Endothelial cell of umbilical vein (primary cell): Measurements from ENCODE around the gene CCNC. TPM values are rescaled to one million over a fixed set of nuclear protein-coding genes. Genes with fewer than 3 reads are reported as not detected.

Experiments used
- BruUV-seq: library from RNA; stranded (reverse); fragments of 400-500 nt; replicated peaks from 2 replicates; lab custom pipeline; 2021; lab: Mats Ljungman, UMichigan
- CTCF ChIA-PET: fragments of 300-600, 350-600 bp; sonication (Branson Sonifier 250); formaldehyde crosslinking; loops from one replicate; lab custom pipeline; 2021; ENCODE audit warnings: antibody characterized with exemption, inconsistent platforms; lab: Charles Lee
- POLR2A ChIA-PET: fragments of 300-600, 350-600 bp; sonication (Branson Sonifier 250); formaldehyde crosslinking; loops from one replicate; lab custom pipeline; 2021; ENCODE audit warnings: antibody characterized with exemption, inconsistent platforms; lab: Charles Lee
- DNase-seq: peaks from one replicate; pipeline ENCODE4 v3.0.0-alpha.2; 2011; ENCODE audit warnings: low read depth, low spot score
- FAIRE-seq: peaks from 2 replicates; lab custom pipeline; 2011; peaks lifted over from hg19 to GRCh38; lab: Jason Lieb, UNC
- H2AFZ ChIP-seq: 2 replicates; pipeline ENCODE4 v1.6.0; 2012; ENCODE audit warnings: low read depth, low read length, control low read depth, inconsistent platforms
- H3K27ac ChIP-seq: 2 replicates; pipeline ENCODE4 v1.5.1; 2011; ENCODE audit warnings: low read depth, mild to moderate bottlenecking, control low read depth, low read length, moderate library complexity; ENCODE audit not compliant: insufficient read depth
- H3K27me3 ChIP-seq, 2 experiments: 2 replicates each; pipeline versions ENCODE4 v1.6.0 to v1.6.1; 2011; ENCODE audit warnings: low read length in 2 of 2, mixed read lengths in 1 of 2; ENCODE audit not compliant: control insufficient read depth in 2 of 2, insufficient read depth in 2 of 2
- H3K36me3 ChIP-seq, 2 experiments: 2 replicates in 1 of 2; 3 replicates in 1 of 2; pipeline ENCODE4 v1.5.1; 2011; ENCODE audit warnings: low read length in 2 of 2, mild to moderate bottlenecking in 1 of 2, moderate library complexity in 1 of 2; ENCODE audit not compliant: control insufficient read depth in 2 of 2, insufficient read depth in 2 of 2; ENCODE audit errors: extremely low read depth in 1 of 2
- H3K4me1 ChIP-seq: 3 replicates; pipeline ENCODE4 v1.5.1; 2011; ENCODE audit warnings: mild to moderate bottlenecking, low read length; ENCODE audit not compliant: control insufficient read depth, insufficient read depth; ENCODE audit errors: extremely low read depth
- H3K4me2 ChIP-seq: 2 replicates; pipeline ENCODE4 v1.6.1; 2011; ENCODE audit warnings: low read length, control low read depth, mixed read lengths; ENCODE audit not compliant: insufficient read depth
- H3K4me3 ChIP-seq, 3 experiments: fragments of 200-600 bp in 1 of 3; sonication (generic), shearing (Covaris generic) in 1 of 3; replicated peaks in 1 of 3; 2 replicates each; pipeline ENCODE4 v1.5.1; 2011 to 2016; ENCODE audit warnings: control low read depth in 3 of 3, low read length in 3 of 3, mild to moderate bottlenecking in 2 of 3, inconsistent platforms in 1 of 3, low read depth in 1 of 3, moderate library complexity in 1 of 3; ENCODE audit not compliant: insufficient read depth in 1 of 3
- H3K79me2 ChIP-seq: 2 replicates; pipeline ENCODE4 v1.6.0; 2012; ENCODE audit warnings: low read length, inconsistent platforms; ENCODE audit not compliant: control insufficient read depth, insufficient read depth
- H3K9ac ChIP-seq: replicated peaks from 2 replicates; pipeline ENCODE3; 2011; ENCODE audit warnings: low read length, control low read depth; ENCODE audit not compliant: insufficient read depth; ENCODE audit errors: extremely low read depth
- H3K9me1 ChIP-seq: replicated peaks from 3 replicates; pipeline ENCODE4 v1.6.0; 2011; ENCODE audit warnings: mild to moderate bottlenecking, low read length; ENCODE audit not compliant: control insufficient read depth, insufficient read depth; ENCODE audit errors: extremely low read depth
- H3K9me3 ChIP-seq: replicated peaks from 2 replicates; pipeline ENCODE4 v1.5.1; 2012; ENCODE audit warnings: low read length, inconsistent platforms; ENCODE audit not compliant: control insufficient read depth, insufficient read depth
- H4K20me1 ChIP-seq: replicated peaks from 2 replicates; pipeline ENCODE3; 2011; ENCODE audit warnings: mild to moderate bottlenecking, low read length; ENCODE audit not compliant: control insufficient read depth, insufficient read depth; ENCODE audit errors: extremely low read depth
- EZH2 ChIP-seq: IDR thresholded peaks from 2 replicates; pipeline ENCODE4 v1.6.1; 2012; ENCODE audit warnings: borderline replicate concordance, low read depth, mild to moderate bottlenecking, moderate library complexity, low read length, inconsistent platforms; ENCODE audit not compliant: severe bottlenecking
- FOS ChIP-seq: IDR thresholded peaks from 2 replicates; pipeline ENCODE4 v1.6.1; 2011; ENCODE audit warnings: mild to moderate bottlenecking, low read length, moderate library complexity, borderline replicate concordance; ENCODE audit not compliant: insufficient read depth
- GATA2 ChIP-seq: IDR thresholded peaks from 2 replicates; pipeline ENCODE4 v1.7.0; 2011; ENCODE audit warnings: low read depth, mild to moderate bottlenecking, moderate library complexity, mixed read lengths, low read length; ENCODE audit not compliant: insufficient read length, insufficient read depth
- POLR2AphosphoS5 ChIP-seq: IDR thresholded peaks from 2 replicates; pipeline ENCODE4 v1.6.1; 2012; ENCODE audit warnings: low read depth, mild to moderate bottlenecking, control low read depth, low read length, moderate library complexity; ENCODE audit not compliant: insufficient read depth
- dilution Hi-C: fragments of 300-500 bp; cut with MboI; formaldehyde crosslinking; loops from one replicate; pipeline ENCODE4 v1.15.0; 2019; ENCODE audit warnings: low sequenced_read_pairs; ENCODE audit not compliant: extremely low pct_ligation_motif_present
- intact Hi-C: fragments of 100-400 bp; cut with micrococcal nuclease; formaldehyde crosslinking; loops from one replicate; pipeline ENCODE4 v1.10.0; 2022
- polyA plus RNA-seq, 4 experiments: library from polyadenylated mRNA; depleted of rRNA in 3 of 4; stranded (reverse) in 3 of 4; unstranded in 1 of 4; fragments of >200 nt; gene quantifications; 2 replicates each; pipeline versions ENCODE4 v1.2.1 to v1.2.3, GENCODE V29; 2011 to 2012; ENCODE audit warnings: missing spikeins in 1 of 4
- total RNA-seq: library from RNA; stranded (reverse); gene quantifications from 2 replicates; pipeline ENCODE4 v1.2.3, GENCODE V29; 2021

CCNC gene
- total and polyA plus RNA-seq, 2 donors (not counting 3 experiments of a cell fraction or from before 2014, with no cell fraction given), result 18.2 to 53.5 TPM

DNA sequence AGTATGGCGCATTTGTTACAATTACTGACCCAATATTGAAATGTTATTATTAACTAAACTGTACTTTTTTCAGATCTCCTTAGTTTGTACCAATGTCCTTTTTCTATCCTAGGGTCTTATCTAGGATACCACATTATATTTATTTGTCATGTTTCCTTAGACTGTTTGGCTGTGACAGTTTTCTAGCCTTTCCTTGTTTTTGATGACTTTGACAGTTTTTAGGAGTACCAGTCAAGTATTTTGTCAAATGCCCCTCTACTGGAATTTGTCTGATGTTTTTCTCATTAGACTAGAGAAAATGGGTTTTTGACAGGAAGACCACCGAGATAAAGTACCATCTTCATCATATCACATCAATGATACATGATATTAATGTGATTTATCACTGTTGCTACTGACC lies 14.6 kb downstream of the CCNC start:
- Histone ChIP-seq H3K27me3 (no peaks in the 10 kb centered on the region), H3K36me3 (peaks cover 4 to 14% of the 10 kb centered on the region in 2 experiments), H4K20me1 (no peaks in the 10 kb centered on the region), H3K9me1 (no peaks in the 10 kb centered on the region), H3K9ac (no peak overlapping the region), H3K4me2 (no peak overlapping the region), H3K4me1 (no peaks in the 10 kb centered on the region), H2AFZ (no peak overlapping the region), H3K4me3 (no peak overlapping the region), H3K27ac (no peak overlapping the region), H3K79me2 (no peaks in the 10 kb centered on the region), H3K9me3 (no peaks in the 10 kb centered on the region)
- DNase-seq (no peak), FAIRE-seq (no peak)
- dilution Hi-C loops, result no loop called here
- CTCF ChIA-PET, result no interaction called here
- POLR2A ChIA-PET, result no interaction called here
- intact Hi-C loops, result no loop called here
- no TSS peak for BruUV-seq
- TF ChIP-seq GATA2 (no peak), POLR2AphosphoS5 (no peak)

DNA sequence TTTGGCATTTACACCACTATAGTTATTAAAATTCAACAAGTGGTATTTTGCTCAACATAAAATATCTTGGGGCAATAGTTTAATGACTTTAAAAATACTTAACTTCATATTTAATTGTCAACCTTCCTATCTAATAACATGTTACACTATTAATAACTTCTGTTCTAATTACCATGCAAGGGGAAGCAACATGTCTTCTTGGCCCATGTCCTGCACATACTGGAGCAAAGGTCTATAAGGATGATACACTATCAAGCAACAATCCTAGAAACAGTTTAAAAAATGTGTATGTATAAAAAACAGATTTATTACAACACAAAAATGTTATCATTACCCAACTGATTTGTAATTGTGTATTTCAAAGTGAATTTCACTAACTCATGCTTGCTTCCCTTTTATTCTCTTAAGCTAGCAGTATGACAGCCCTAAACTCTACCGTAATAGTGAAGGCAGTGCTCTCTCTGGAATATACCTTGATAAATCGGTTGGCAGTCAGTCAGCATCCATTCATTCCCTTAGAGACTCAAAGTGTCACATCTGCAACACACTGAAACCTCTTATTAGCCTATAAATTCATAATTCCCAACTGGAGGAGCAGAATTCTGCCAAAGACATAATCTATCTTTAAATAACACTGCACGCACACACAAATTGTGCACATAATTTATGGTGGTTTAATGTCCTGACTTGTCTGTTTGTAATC lies 18.3 kb downstream of the CCNC start:
- no peak overlapping the region for H3K4me2 ChIP-seq
- no peak overlapping the region for H3K4me3 ChIP-seq
- no peaks in the 10 kb centered on the region for H3K79me2 ChIP-seq
- no peak overlapping the region for H3K27ac ChIP-seq
- intact Hi-C loops (no loop called here), dilution Hi-C loops (no loop called here)
- no peaks in the 10 kb centered on the region for H3K9me1 ChIP-seq
- peaks cover 0 to 18% of the 10 kb centered on the region in 2 experiments for H3K36me3 ChIP-seq
- DNase-seq (no peak), FAIRE-seq (no peak)
- H3K27me3 ChIP-seq, result no peaks in the 10 kb centered on the region
- H2AFZ ChIP-seq, result no peak overlapping the region
- H3K9me3 ChIP-seq, result no peaks in the 10 kb centered on the region
- CTCF ChIA-PET, result interaction anchor here (1.1 to 1.3 kb wide), 2 partner anchors 8 to 12 kb away, joined by 3 to 4 read pairs; no protein-coding TSS in a partner anchor
- POLR2A ChIA-PET, result no interaction called here
- no TSS peak for BruUV-seq
- no peaks in the 10 kb centered on the region for H4K20me1 ChIP-seq
- no peak overlapping the region for H3K9ac ChIP-seq
- H3K4me1 ChIP-seq, result peaks cover 4% of the 10 kb centered on the region
- TF ChIP-seq GATA2 (no peak), EZH2 (no peak), FOS (no peak), POLR2AphosphoS5 (no peak)
